HCEC 1CT (cell line): ENCODE data around the gene BBC3.
A peak's percentile ranks its signal among the peaks of the same experiment; 100 is the strongest.

Source experiments
- DNase-seq: peaks from one replicate; pipeline ENCODE4 v3.0.0-alpha.2; 2017

Gene BBC3

DNA sequence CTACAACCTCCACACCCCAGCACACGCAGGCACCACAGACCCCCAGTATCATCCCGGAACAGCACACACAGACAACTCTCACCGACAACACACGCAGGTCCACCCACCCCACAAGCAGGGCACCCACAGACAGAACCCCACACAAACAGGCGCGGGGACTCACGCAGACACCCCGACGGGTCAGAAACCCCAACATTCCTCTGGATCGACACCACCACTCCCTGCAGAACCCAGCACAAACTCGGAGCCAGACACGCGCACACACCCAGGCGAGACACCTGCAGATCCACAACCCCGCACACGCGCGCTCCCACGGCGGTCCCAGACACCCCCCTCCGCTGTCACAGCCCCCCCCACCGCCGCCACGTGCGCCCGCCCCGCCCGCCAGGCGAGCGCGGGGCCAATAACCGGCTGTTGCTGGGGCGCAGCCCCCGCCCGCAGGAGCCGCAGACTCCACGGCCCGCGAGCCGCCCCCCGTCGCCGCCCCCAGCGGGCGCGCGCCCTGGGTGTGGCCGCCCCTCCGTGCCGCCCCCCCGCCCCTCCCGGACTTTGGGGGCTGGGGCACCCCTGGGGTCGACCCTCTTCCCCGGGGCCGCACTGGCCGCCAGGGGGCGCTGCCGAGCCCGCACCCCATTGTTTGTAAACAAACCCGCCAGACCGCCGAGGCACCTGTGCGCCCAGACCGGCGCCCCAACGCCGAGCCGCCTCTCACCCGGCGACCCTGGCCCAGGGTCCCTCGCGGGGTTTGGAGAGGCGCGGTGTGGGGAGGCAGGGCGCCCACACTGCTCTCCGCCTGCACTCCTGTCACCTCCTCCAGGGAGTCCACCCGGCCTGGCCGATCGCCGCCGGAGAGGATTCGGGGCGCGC lies 712 bp downstream of the BBC3 start:
- DNase-seq: peak; percentile 27

- peak; percentile 38 for DNase-seq
These were observed 1.3 kb downstream of the BBC3 start for GRCh38 chr19:47229676-47230053.

DNA sequence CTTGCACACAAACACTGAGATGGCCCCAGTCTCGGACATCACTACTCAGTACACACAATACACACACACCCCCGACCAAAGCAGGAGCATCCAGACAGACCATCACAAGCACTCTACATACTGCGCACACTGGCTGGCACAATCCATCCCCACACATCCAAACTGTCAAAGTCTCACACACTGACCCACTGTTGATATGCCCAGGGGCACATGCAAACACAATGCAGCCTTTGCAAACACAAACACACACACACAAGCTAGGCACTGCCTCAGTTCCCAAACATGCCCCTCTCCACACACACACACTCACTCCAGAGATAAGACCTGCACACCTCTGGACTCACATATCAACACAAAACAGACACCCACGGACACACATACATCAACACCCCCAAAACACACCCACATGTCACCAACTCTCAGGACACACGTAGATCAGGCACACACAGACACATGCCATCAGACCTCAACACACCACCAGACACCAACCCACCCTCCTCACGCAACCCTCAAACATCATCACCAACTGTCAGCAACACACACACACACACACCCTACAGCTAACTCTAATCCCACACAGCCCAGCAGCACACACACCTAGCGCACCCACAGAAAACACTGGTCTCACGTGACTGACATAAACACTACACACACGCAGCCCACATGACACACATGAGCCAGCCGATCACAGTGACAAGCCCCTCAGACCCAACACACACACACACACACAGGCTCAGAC lies 1.9 kb downstream of the BBC3 start:
- no peak for DNase-seq

GRCh38 chr19:47228168-47228936 lies 2.6 kb downstream of the BBC3 start:
- peak; percentile 31 for DNase-seq

GRCh38 chr19:47227352-47228167 lies 3.4 kb downstream of the BBC3 start:
- DNase-seq: peak; percentile 94

DNA sequence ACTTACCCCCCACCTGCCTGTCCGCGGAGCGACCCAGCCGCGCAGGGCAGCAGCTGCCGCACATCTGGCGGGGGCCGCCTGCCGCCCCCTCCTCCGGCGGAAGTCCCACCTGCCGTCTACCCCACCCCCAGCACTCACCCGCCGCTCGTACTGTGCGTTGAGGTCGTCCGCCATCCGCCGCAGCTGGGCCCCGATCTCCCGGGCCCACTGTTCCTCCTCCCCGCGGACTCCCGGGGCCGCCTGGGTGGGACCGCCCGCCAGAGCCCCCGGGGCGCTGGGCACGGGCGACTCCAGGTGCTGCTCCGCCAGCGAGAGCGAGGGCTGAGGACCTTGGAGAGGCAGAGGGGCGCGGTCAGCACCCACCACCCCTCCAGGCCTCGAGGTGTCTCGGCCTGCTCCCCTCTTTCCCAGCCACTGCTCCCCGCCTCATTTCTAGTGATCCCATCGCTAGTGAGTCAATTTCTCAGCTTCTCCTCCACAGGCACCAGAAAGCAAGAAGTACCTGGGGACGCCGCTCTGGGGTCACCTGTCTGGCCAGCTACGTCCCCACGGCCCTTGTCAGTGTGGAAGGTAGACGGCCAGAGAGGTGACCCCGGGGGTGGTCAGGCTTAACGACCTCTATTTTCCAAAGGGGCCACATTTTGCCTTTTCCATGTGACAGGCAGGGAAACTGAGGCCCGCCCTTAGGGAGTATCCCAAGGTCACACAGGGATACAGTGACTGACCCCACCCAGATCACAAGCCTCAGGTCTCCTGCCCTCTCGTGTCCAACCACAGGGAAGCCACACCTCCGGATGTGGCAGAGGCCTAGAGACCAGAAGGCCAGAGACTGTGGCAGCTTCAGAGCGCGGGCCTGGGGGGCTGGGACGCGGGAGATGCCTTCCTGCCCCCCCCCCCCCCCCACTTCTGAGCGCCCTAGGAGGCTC lies 4.3 kb downstream of the BBC3 start:
- DNase-seq: peak; percentile 85

DNA sequence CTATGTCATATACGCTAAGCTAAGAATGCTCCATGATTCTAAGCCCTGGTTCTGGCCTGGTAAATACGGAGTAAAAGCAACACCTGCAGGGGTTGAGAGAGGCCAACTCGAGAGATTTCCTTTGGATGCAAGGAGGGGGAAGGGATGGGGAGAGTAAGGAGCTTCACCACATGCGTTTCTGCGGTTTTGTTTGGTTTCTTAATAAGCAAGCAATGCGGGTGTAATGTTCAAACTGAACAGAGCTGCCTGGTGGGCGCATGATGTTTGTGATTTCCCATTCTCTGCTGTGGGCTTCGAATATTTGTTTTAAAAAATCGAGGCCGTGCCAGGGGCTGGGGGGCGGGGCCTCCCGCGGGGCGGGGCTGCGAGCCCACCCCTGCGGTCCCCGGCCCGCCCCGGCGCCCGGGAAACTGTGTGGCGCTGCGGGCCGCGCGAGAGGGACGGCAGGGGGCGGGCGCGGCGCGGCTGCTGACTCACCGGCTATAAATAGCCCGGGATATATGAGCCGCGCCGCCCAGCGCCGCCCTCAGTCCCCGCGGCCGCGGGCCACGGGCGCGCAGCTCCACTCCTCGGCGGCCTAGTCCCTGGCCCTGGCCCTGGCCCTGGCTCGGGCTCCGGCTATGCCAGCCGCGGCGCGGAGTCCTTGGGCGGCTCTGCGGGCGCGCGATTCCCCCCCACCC lies 5.1 kb downstream of the BBC3 start:
- DNase-seq: peak; percentile 86

GRCh38 chr19:47221890-47222289 lies 9.1 kb downstream of the BBC3 start:
- no peak for DNase-seq

DNA sequence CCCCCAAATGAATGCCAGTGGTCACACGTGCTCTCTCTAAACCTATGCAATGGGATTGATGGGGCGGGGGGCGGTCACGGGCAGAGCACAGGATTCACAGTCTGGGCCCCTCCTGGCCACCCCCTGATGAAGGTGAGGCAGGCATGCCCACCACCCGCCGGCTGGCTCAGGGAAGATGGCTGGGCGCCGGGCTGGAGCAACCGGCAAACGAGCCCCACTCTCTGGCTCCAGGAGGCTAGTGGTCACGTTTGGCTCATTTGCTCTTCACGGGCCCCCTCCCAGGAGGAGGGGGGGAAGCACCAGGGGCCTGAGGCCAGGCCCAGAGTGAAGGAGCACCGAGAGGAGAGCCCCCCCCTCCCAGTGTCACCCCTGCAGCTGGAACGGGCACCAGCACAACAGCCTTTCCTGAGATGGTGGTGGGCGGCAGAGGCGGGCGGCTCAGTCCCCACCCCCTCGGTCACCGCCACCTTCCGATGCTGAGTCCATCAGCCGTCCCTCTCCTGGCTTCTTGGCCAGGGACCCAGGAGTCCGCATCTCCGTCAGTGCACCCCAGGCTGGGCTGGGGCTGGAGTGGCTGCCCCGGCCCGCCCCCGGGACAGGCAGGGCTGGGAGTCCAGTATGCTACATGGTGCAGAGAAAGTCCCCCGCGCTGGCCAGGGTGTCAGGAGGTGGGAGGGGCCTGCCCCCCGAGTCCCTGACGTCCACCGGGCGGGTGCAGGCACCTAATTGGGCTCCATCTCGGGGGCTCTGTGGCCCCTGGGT lies 9.7 kb downstream of the BBC3 start:
- DNase-seq: no peak

DNA sequence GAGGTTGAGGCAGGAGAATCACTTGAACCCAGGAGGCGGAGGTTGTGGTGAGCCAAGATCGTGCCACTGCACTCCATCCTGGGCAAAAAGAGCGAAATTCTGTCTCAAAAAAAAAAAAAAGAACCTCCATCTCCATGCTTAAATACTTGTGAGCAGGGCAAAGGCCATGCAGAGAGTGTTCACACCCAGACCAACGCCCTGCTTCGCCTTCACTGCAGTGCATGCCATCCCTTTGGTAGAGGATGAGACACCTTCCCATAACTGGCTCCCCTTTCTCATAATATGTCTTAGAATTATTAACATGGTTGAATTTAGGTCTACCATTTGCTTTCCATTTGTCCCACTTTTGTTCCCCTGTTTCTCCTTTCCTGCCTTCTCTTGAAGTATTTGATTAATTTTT lies 15.4 kb downstream of the BBC3 start:
- DNase-seq: no peak

DNA sequence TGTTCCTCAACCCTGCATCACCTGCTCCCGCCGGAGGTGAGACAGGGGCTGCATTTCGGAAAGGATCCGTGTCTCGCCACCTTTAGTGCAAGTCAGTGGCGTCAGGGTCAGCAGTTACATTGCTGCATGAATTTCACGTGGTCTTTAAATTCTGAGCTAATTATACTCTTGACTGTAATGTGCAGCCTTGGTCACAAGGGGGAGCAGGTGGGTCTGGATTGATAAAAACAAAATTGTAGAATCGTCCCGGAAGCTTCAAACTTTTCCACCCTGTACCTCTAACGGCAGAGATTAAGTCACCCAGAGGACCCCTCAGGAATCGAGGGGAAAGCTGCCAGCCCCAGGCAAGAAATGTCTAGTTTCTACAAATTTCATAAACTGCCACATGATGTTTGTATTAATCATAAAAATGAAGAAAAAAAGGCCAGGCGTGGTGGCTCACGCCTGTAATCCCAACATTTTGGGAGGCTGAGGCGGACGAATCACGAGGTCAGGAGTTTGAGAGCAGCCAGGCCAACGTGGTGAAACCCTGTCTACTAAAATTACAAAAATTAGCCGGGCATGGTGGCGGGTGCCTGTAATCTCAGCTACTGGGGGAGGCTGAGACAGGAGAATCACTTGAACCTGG lies 20.2 kb downstream of the BBC3 start:
- DNase-seq: peak; percentile 73

GRCh38 chr19:47210180-47210490 lies 20.9 kb downstream of the BBC3 start:
- no peak for DNase-seq

GRCh38 chr19:47209319-47210179 lies 21.4 kb downstream of the BBC3 start:
- DNase-seq: no peak

- DNase-seq: no peak
These were observed 27.7 kb downstream of the BBC3 start for GRCh38 chr19:47203254-47203653.

DNA sequence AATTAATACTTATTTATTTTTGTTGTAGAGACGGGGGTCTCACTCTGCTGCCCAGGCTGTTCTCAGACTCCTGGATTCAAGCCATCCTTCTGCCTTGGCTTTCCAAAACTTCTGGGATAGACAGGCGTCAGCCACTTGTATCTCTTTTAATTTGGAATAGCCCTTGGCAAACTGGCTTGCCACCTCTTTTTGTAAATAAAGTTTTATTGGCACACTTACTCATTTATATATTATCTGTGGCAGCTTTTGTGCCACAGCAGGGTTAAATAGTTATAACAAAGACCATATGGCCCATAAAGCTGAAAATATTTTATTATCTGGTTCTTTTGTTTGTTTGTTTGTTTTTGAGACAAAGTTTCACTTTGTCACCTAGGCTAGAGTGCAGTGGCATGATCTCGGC lies 30.5 kb downstream of the BBC3 start:
- DNase-seq: no peak

GRCh38 chr19:47197141-47197540 lies 33.9 kb downstream of the BBC3 start:
- DNase-seq: no peak

- DNase-seq: no peak
These were observed 35.6 kb downstream of the BBC3 start for GRCh38 chr19:47195434-47195833.

DNA sequence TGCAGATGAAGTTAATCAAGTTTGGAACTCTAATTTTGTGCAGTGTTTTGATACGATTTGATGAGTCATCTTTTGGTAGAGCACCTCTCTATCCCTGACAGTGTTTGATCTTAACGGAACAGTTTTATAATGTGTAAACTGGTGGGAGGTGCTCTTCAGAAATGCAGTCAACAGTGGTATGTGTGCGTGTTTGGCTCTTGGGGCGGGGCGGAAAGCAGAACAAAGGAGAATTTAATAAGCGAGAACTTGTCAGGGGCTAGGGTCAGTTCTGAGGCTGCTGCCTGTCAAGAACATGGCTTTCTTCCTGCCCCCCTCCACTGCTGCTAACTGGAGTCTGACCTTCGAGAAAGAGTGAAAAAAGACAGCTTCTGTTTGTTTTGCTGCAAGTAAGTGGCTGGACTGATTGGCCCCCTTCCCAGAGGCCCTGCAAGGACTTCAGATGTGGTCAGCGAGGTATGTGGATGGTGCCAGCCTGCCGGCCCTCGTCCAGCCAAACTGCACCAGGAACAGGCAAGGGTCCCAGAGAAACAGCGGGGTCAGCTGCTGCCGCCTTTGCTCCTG lies 40.8 kb downstream of the BBC3 start:
- DNase-seq: peak; percentile 23
